Measurements from ENCODE around the gene DCLRE1B. TPM values are rescaled to one million over a fixed set of nuclear protein-coding genes. Genes with fewer than 3 reads are reported as not detected.

DCLRE1B gene
- 1 to 10 TPM; 5.4 to 7.0 TPM for total RNA-seq
- 8.1 to 10.4 reads per million in 2 donors for total RNA-seq

- no peaks in the 10 kb centered on the region for H3K9me3 ChIP-seq (ENCODE audit: control insufficient read depth, low read length, poor library complexity, severe bottlenecking)
- peaks cover 2% of the 10 kb centered on the region for H3K36me3 Mint-ChIP-seq (ENCODE audit: low read depth)
- peaks cover 38% of the 10 kb centered on the region for H3K4me1 Mint-ChIP-seq
- H3K27ac Mint-ChIP-seq = peak within 1 kb of the TSS; percentile 99
- no peaks in the 10 kb centered on the region for H3K27me3 Mint-ChIP-seq
- H3K4me3 Mint-ChIP-seq = peak within 1 kb of the TSS; percentile 100
- DNase-seq = peak; percentile 91 to 95 (median 91)
- peak; percentile 94 for ATAC-seq
These were observed at the start of gene DCLRE1B, which contains the start of gene AP4B1 for GRCh38 chr1:113904674-113905434. Gene DCLRE1B, plus strand, starts transcription at chr1:113905326. Its CDS starts 261 bp downstream, at chr1:113905587. Gene AP4B1, minus strand, starts transcription at chr1:113904799. Its CDS starts 82 bp downstream, at chr1:113904717.

GRCh38 chr1:113855630-113856400 is 49.3 kb upstream of the DCLRE1B start:
- Mint-ChIP-seq H3K36me3 (ENCODE audit: low read depth) (peaks cover 7% of the 10 kb centered on the region), H3K4me1 (peaks cover 8% of the 10 kb centered on the region), H3K27ac (peak overlapping the region; percentile 6), H3K4me3 (no peak overlapping the region), H3K27me3 (no peaks in the 10 kb centered on the region)
- ATAC-seq (no peak), DNase-seq (no peak)
- no peaks in the 10 kb centered on the region for H3K9me3 ChIP-seq (ENCODE audit: control insufficient read depth, low read length, poor library complexity, severe bottlenecking)

GRCh38 chr1:113856401-113856790 is 48.7 kb upstream of the DCLRE1B start:
- Mint-ChIP-seq H3K27me3 (no peaks in the 10 kb centered on the region), H3K27ac (peak overlapping the region; percentile 83), H3K4me3 (no peak overlapping the region), H3K4me1 (peaks cover 10% of the 10 kb centered on the region), H3K36me3 (ENCODE audit: low read depth) (peaks cover 8% of the 10 kb centered on the region)
- DNase-seq (no peak), ATAC-seq (no peak)
- H3K9me3 ChIP-seq (ENCODE audit: control insufficient read depth, low read length, poor library complexity, severe bottlenecking) = no peaks in the 10 kb centered on the region

- no peak for DNase-seq
These were observed 47.4 kb upstream of the DCLRE1B start for GRCh38 chr1:113857776-113858175.

GRCh38 chr1:113858418-113858817 is 46.7 kb upstream of the DCLRE1B start:
- Mint-ChIP-seq H3K36me3 (ENCODE audit: low read depth) (peaks cover 8% of the 10 kb centered on the region), H3K4me3 (peak overlapping the region; percentile 31), H3K27ac (peak overlapping the region; percentile 85), H3K27me3 (no peaks in the 10 kb centered on the region), H3K4me1 (peaks cover 20% of the 10 kb centered on the region)
- H3K9me3 ChIP-seq (ENCODE audit: control insufficient read depth, low read length, poor library complexity, severe bottlenecking) = no peaks in the 10 kb centered on the region
- ATAC-seq (peak; percentile 42), DNase-seq (no peak)

More at GRCh38 chr1:113857776-113858175, 47.4 kb upstream of the DCLRE1B start:
- no peaks in the 10 kb centered on the region for H3K27me3 Mint-ChIP-seq
- H3K36me3 Mint-ChIP-seq (ENCODE audit: low read depth) = peaks cover 8% of the 10 kb centered on the region
- H3K9me3 ChIP-seq (ENCODE audit: control insufficient read depth, low read length, poor library complexity, severe bottlenecking) = no peaks in the 10 kb centered on the region
- H3K4me1 Mint-ChIP-seq = peaks cover 19% of the 10 kb centered on the region
- H3K27ac Mint-ChIP-seq = peak overlapping the region; percentile 83
- H3K4me3 Mint-ChIP-seq = no peak overlapping the region
- no peak for ATAC-seq

- ATAC-seq (no peak), DNase-seq (no peak)
- Mint-ChIP-seq H3K4me1 (peaks cover 20% of the 10 kb centered on the region), H3K36me3 (ENCODE audit: low read depth) (peaks cover 8% of the 10 kb centered on the region), H3K4me3 (peak overlapping the region; percentile 31), H3K27ac (peak overlapping the region; percentile 85), H3K27me3 (no peaks in the 10 kb centered on the region)
- H3K9me3 ChIP-seq (ENCODE audit: control insufficient read depth, low read length, poor library complexity, severe bottlenecking) = no peaks in the 10 kb centered on the region
These were observed 46.1 kb upstream of the DCLRE1B start for GRCh38 chr1:113858982-113859381.

GRCh38 chr1:113859478-113860175 is 45.5 kb upstream of the DCLRE1B start:
- no peaks in the 10 kb centered on the region for H3K9me3 ChIP-seq (ENCODE audit: control insufficient read depth, low read length, poor library complexity, severe bottlenecking)
- H3K27me3 Mint-ChIP-seq = no peaks in the 10 kb centered on the region
- peaks cover 4% of the 10 kb centered on the region for H3K36me3 Mint-ChIP-seq (ENCODE audit: low read depth)
- ATAC-seq = peak; percentile 50
- no peak for DNase-seq
- H3K4me3 Mint-ChIP-seq = no peak overlapping the region
- H3K27ac Mint-ChIP-seq = peak overlapping the region; percentile 85
- peaks cover 20% of the 10 kb centered on the region for H3K4me1 Mint-ChIP-seq

GRCh38 chr1:113860891-113861290 is 44.2 kb upstream of the DCLRE1B start:
- Mint-ChIP-seq H3K27me3 (no peaks in the 10 kb centered on the region), H3K27ac (peak overlapping the region; percentile 85), H3K4me1 (peaks cover 20% of the 10 kb centered on the region), H3K4me3 (no peak overlapping the region), H3K36me3 (ENCODE audit: low read depth) (peaks cover 4% of the 10 kb centered on the region)
- DNase-seq (no peak), ATAC-seq (no peak)
- no peaks in the 10 kb centered on the region for H3K9me3 ChIP-seq (ENCODE audit: control insufficient read depth, low read length, poor library complexity, severe bottlenecking)

GRCh38 chr1:113861641-113862040 is 43.5 kb upstream of the DCLRE1B start:
- DNase-seq (no peak), ATAC-seq (no peak)
- Mint-ChIP-seq H3K4me3 (no peak overlapping the region), H3K4me1 (peaks cover 20% of the 10 kb centered on the region), H3K27ac (peak overlapping the region; percentile 85), H3K27me3 (no peaks in the 10 kb centered on the region), H3K36me3 (ENCODE audit: low read depth) (peaks cover 4% of the 10 kb centered on the region)
- H3K9me3 ChIP-seq (ENCODE audit: control insufficient read depth, low read length, poor library complexity, severe bottlenecking) = no peaks in the 10 kb centered on the region

GRCh38 chr1:113868387-113869083 is 36.6 kb upstream of the DCLRE1B start:
- no peak for DNase-seq
- Mint-ChIP-seq H3K27ac (peak overlapping the region; percentile 82), H3K27me3 (no peaks in the 10 kb centered on the region), H3K4me3 (peak overlapping the region; percentile 33), H3K4me1 (peaks cover 31% of the 10 kb centered on the region), H3K36me3 (ENCODE audit: low read depth) (no peaks in the 10 kb centered on the region)
- ATAC-seq = no peak
- H3K9me3 ChIP-seq (ENCODE audit: control insufficient read depth, low read length, poor library complexity, severe bottlenecking) = no peaks in the 10 kb centered on the region

- H3K27me3 Mint-ChIP-seq = no peaks in the 10 kb centered on the region
- peaks cover 47% of the 10 kb centered on the region for H3K4me1 Mint-ChIP-seq
- no peak for DNase-seq
These were observed 34.3 kb upstream of the DCLRE1B start for GRCh38 chr1:113870778-113871177.

GRCh38 chr1:113871597-113872113 is 33.5 kb upstream of the DCLRE1B start, which contains the start of gene PTPN22:
Gene PTPN22, minus strand, starts transcription at chr1:113871712.
- Mint-ChIP-seq H3K4me3 (peak within 1 kb of the TSS; percentile 91), H3K27me3 (no peaks in the 10 kb centered on the region), H3K27ac (peak within 1 kb of the TSS; percentile 82), H3K36me3 (ENCODE audit: low read depth) (no peaks in the 10 kb centered on the region), H3K4me1 (peaks cover 48% of the 10 kb centered on the region)
- DNase-seq (peak; percentile 52 to 71 (median 67)), ATAC-seq (peak; percentile 95)
- H3K9me3 ChIP-seq (ENCODE audit: control insufficient read depth, low read length, poor library complexity, severe bottlenecking) = no peaks in the 10 kb centered on the region

More at GRCh38 chr1:113870778-113871177, 34.3 kb upstream of the DCLRE1B start:
- Mint-ChIP-seq H3K4me3 (peak overlapping the region; percentile 91), H3K27ac (peak overlapping the region; percentile 82), H3K36me3 (ENCODE audit: low read depth) (no peaks in the 10 kb centered on the region)
- no peaks in the 10 kb centered on the region for H3K9me3 ChIP-seq (ENCODE audit: control insufficient read depth, low read length, poor library complexity, severe bottlenecking)
- no peak for ATAC-seq

All from T-helper 17 cell (primary cell).